ENCODE data around the gene AOC3.
"Not testable (repeated sequence)": the region's sequence is repeated elsewhere in the genome, so short reads cannot be mapped to it uniquely, and the experiment has no call there.

Gene AOC3

GRCh38 chr17:42844761-42845555 is 6.0 kb upstream of the AOC3 start:
- DNase-seq (ENCODE audit: low read depth) = no peak

GRCh38 chr17:42845556-42845917 is 5.5 kb upstream of the AOC3 start:
- DNase-seq (ENCODE audit: low read depth) = no peak

- DNase-seq (ENCODE audit: low read depth) = no peak
These were observed 4.9 kb upstream of the AOC3 start for GRCh38 chr17:42845918-42846593.

- DNase-seq (ENCODE audit: low read depth) = no peak
These were observed 4.3 kb upstream of the AOC3 start for GRCh38 chr17:42846594-42847280.

GRCh38 chr17:42848093-42848492 is 2.9 kb upstream of the AOC3 start:
- no peak for DNase-seq (ENCODE audit: low read depth)

GRCh38 chr17:42849031-42849430 is 2.0 kb upstream of the AOC3 start:
- no peak for DNase-seq (ENCODE audit: low read depth)

GRCh38 chr17:42849451-42850181 is 1.4 kb upstream of the AOC3 start:
- DNase-seq (ENCODE audit: low read depth) = no peak

- DNase-seq (ENCODE audit: low read depth) = not testable (repeated sequence)
These were observed 607 bp downstream of the AOC3 start for GRCh38 chr17:42851371-42852240.

- no peak for DNase-seq (ENCODE audit: low read depth)
These were observed 1.4 kb downstream of the AOC3 start for GRCh38 chr17:42852351-42852750.

GRCh38 chr17:42853004-42853403 is 2.0 kb downstream of the AOC3 start:
- DNase-seq (ENCODE audit: low read depth) = no peak

GRCh38 chr17:42853597-42853967 is 2.6 kb downstream of the AOC3 start:
- DNase-seq (ENCODE audit: low read depth) = no peak

GRCh38 chr17:42853968-42854790 is 3.2 kb downstream of the AOC3 start:
- DNase-seq (ENCODE audit: low read depth) = no peak

- no peak for DNase-seq (ENCODE audit: low read depth)
These were observed 4.1 kb downstream of the AOC3 start for GRCh38 chr17:42855048-42855596.

- DNase-seq (ENCODE audit: low read depth) = not testable (repeated sequence)
These were observed 5.1 kb downstream of the AOC3 start for GRCh38 chr17:42856093-42856492.

GRCh38 chr17:42856516-42856915 is 5.5 kb downstream of the AOC3 start:
- not testable (repeated sequence) for DNase-seq (ENCODE audit: low read depth)

GRCh38 chr17:42857389-42857788 is 6.4 kb downstream of the AOC3 start:
- no peak for DNase-seq (ENCODE audit: low read depth)

- no peak for DNase-seq (ENCODE audit: low read depth)
These were observed 14.7 kb downstream of the AOC3 start for GRCh38 chr17:42865638-42866094.

- DNase-seq (ENCODE audit: low read depth) = no peak
These were observed 15.2 kb downstream of the AOC3 start for GRCh38 chr17:42866216-42866615.

- DNase-seq (ENCODE audit: low read depth) = no peak
These were observed 15.9 kb downstream of the AOC3 start for GRCh38 chr17:42866631-42867575.
